Fibroblast of villous mesenchyme (primary cell): ENCODE results near the gene GPD1L. TPM values are rescaled to one million over a fixed set of nuclear protein-coding genes. Genes with fewer than 3 reads are reported as not detected.

Experiments used
- DNase-seq: peaks from one replicate; pipeline ENCODE4 v3.0.0-alpha.2; 2010; ENCODE audit warnings: low read depth
- H3K4me3 ChIP-seq: 2 replicates; pipeline ENCODE4 v1.5.1; 2011; ENCODE audit warnings: low read depth, mild to moderate bottlenecking, low read length
- CTCF ChIP-seq: IDR thresholded peaks from 2 replicates; pipeline ENCODE4 v1.5.1; 2012; ENCODE audit warnings: low read depth, mild to moderate bottlenecking, low read length; ENCODE audit not compliant: insufficient read depth
- total RNA-seq: library from RNA; depleted of rRNA; stranded (reverse); fragments of >200 nt; gene quantifications from 2 replicates; pipeline ENCODE4 v1.2.3, GENCODE V29; 2012

GPD1L gene
- total RNA-seq, 1 donor: 7.8 TPM

DNA sequence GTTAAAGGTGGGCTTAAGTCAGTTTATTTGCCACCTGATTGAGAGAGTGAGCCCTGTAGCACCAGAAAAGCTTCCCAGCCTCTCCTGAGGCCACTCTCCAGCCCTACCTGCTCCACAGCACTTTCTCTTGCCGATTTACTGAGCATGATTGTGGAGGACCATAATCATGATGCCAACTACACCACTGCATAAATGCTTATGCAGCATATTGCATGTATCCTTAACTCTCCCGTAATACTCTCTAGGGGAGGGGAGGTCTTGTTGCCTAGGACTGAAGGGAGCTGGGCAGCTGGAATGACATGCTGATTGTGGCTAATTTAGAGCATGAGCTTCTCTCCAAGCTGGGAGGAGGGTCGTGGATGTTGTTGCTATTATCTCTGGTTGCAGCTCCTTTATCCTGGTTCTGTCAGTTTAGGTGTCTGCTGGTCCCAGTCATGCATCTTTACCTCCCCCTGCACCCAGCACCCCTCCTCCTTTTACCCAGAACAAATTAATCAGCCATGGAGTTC, 54.3 kb downstream of the GPD1L start:
- TF ChIP-seq CTCF: no peak
- no peak overlapping the region for H3K4me3 ChIP-seq
- DNase-seq: no peak

- no peak for TF ChIP-seq CTCF
- DNase-seq: no peak
- H3K4me3 ChIP-seq: no peak overlapping the region
Observed at GRCh38 chr3:32165442-32165841, 59.0 kb downstream of the GPD1L start.

DNA sequence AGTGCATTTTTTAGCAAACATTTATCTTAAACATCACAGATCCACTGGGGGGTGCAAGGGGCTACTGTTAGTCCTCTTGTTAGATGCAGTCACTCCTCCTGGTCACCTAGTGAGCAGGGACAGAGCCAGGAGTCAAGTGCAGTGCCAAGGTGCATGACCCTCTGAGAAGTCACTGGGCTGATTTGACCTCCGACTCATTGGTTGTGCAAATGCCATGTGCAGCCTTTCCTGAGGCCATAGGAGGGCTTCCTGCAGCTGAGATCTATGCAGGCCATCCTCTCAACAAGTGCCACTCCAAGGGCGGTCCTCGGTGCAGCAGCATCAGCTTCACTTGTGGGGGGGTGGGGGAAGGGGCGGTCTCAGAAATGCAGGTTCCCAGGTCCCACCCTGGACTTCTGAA, 60.2 kb downstream of the GPD1L start:
- H3K4me3 ChIP-seq: no peak overlapping the region
- DNase-seq: no peak
- no peak for TF ChIP-seq CTCF

DNA sequence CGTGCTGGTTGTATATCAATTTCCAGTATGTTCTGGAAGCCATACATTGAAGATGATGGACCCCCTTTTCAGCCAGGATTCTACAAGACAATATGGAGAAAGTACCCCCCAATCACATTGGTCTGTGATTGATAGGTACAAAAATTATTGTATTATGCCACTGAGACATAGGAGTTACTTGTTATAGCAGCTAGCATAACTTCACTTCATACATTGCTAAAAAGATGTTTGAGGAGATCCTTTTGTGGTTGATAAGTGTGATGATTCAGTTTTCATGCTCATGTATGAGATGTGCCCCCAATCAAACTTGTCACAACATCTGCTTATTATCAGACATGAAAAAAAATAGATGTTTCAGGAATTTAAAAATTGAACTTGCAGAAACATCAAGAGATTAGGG, 66.0 kb downstream of the GPD1L start:
- no peak for TF ChIP-seq CTCF
- no peak for DNase-seq
- no peak overlapping the region for H3K4me3 ChIP-seq

DNA sequence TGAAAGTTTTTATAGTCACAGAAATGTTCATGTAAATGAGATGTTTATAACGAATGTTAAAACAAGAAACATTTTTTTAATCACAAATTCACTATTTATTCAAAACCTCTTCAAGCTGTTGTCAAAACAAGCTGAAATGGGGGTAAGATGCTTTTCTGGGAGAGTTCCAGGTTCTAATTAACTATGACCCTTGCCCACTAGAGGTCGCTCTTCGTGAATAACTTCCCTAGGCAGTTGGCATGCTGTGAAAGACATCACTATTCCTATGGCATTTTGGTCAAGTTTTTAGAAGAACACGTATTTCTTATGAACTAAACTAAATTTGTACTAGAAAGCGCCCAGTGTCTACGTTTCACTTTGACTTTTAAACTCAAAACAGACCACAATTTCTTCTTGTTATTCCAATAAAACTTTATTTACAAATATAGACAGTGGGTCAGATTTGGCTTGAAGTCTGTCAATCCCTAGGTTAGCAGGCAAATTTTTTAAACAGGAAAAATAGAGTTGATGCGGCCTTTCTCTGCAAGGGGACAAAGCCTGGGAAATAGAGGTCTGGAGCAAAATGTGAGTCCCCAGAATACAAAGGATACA, 69.3 kb downstream of the GPD1L start:
- no peak overlapping the region for H3K4me3 ChIP-seq
- DNase-seq: peak; percentile 72
- TF ChIP-seq CTCF: peak; percentile 65

DNA sequence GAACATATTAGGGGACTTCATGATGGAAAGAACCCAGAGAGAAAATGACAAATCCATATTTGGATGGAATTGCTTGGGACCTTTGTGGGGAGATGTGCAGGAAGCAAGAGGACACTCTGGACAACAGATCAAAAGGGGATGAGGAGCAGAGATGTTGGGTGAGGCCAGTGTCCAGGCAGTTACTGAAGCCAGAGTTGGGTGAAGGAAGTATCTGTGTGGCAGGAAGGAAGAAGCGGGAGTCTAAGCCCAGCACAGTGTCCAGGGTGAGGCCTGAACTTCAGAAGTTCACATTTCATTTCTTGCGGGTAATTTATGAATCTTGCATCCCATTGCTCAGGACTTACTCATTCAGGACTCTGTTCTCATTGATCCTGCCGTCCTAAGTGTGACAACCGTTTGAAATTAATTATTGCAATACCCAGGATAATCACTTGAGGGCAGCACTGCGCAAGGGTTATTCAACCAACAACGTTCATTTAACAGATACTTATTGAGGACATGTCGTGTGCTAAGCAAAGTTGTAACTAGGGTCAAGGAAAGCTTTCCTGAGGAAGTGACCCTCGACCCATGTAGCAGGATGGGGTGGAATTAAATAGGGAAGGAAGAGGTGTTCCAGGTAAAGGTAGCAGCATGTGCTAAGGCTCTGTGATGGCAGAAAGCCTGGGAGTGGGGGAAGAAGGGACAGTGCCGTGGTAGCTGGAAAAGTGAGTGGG, 70.7 kb downstream of the GPD1L start:
- H3K4me3 ChIP-seq: no peak overlapping the region
- peak; percentile 73 for TF ChIP-seq CTCF
- DNase-seq: peak; percentile 53

DNA sequence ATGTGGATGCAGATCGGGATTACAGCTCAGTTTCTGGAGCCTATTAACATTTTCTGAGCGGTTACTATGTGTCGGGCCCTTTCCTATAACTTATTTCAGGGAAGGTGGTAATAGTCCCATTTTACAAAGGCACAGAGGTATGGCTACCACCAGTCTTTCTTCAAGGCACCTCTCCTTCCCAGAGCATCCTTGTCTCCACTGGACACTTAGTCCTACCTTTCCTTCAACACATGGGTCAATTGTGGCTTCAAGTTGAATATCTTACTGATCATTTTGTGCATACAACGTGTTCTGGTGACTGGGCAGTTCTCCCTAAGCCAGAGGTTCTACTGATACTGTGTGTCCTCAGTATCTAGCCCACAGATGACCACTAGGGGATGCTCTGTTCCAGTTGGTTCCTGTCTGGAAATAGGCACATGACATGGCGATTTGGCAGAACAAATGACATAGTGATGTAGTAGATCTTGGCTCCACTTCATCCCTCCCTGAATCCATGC, 71.3 kb downstream of the GPD1L start:
- peak; percentile 94 for TF ChIP-seq CTCF
- H3K4me3 ChIP-seq: no peak overlapping the region
- DNase-seq: peak; percentile 69
